Peyer's patch (tissue), 4 donors: ENCODE data around the gene LRP1-AS.

Experiments used
- POLR2A ChIP-seq, 2 donors: fragments of 450-650 bp; IDR thresholded peaks; one replicate each; pipeline ENCODE4 v1.5.1; 2017; ENCODE audit warnings: antibody characterized with exemption in 2 of 2, mild to moderate bottlenecking in 2 of 2, moderate library complexity in 2 of 2
- TF ChIP-seq, protein P1 (sequence below), 6 experiments: fragments of 450-650 bp in 4 of 6; fragments of 200-600 bp in 2 of 6; sonication (generic) in 1 of 6; IDR thresholded peaks; one replicate each; pipeline ENCODE4 v1.5.1; 2017 to 2019; ENCODE audit warnings: antibody characterized with exemption in 6 of 6, mild to moderate bottlenecking in 3 of 6, moderate library complexity in 1 of 6

DNA sequence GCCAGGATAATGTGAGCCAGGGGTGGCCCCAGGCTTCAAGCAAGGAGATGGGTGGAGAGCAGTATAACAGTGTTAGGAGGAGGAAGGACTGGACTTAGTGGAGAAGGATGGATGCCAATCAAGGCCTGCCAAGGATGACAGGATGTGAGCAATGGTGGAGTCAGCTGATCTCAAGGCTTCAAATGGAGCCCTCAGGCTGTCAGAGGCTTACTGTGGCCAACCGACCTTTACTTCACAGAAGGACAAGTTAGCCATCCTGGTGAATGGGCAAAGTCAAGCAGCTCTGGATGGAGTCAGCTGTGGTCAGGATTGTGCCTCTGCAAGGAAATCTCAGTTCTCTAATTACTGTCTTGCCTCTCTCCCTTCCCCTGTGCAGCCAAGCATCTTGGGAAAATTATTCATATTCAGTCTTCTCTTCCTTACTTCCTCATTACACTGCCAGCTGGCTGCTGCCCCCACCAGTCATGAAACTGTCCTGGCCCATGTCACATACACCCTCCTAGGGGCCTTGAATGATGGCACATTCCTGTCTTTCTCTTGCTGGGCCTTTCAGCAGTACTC is 28.6 kb downstream of the LRP1-AS start:
- TF ChIP-seq, protein P1, sequence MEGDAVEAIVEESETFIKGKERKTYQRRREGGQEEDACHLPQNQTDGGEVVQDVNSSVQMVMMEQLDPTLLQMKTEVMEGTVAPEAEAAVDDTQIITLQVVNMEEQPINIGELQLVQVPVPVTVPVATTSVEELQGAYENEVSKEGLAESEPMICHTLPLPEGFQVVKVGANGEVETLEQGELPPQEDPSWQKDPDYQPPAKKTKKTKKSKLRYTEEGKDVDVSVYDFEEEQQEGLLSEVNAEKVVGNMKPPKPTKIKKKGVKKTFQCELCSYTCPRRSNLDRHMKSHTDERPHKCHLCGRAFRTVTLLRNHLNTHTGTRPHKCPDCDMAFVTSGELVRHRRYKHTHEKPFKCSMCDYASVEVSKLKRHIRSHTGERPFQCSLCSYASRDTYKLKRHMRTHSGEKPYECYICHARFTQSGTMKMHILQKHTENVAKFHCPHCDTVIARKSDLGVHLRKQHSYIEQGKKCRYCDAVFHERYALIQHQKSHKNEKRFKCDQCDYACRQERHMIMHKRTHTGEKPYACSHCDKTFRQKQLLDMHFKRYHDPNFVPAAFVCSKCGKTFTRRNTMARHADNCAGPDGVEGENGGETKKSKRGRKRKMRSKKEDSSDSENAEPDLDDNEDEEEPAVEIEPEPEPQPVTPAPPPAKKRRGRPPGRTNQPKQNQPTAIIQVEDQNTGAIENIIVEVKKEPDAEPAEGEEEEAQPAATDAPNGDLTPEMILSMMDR (IDR thresholded peaks at IDR 0.05), result no peak
- TF ChIP-seq POLR2A (IDR thresholded peaks at IDR 0.05), result no peak
